Globus pallidus (tissue), 1 donor: ENCODE data around the gene ZFP69.
"Not testable (repeated sequence)": the region's sequence is repeated elsewhere in the genome, so short reads cannot be mapped to it uniquely, and the experiment has no call there.

Experiments used
- DNase-seq: peaks from one replicate; pipeline ENCODE4 v3.0.0-alpha.2; 2015; ENCODE audit warnings: low spot score

ZFP69 gene

GRCh38 chr1:40476924-40477677, at the start of gene ZFP69:
ZFP69 (plus strand) TSS chr1:40477290; CDS start chr1:40479362, 2,072 bp downstream.
- peak; percentile 52 for DNase-seq

- no peak for DNase-seq
Observed at GRCh38 chr1:40431385-40431784, 45.7 kb upstream of the ZFP69 start.

- DNase-seq, result no peak
Observed at GRCh38 chr1:40432644-40433390, 44.3 kb upstream of the ZFP69 start.

DNA sequence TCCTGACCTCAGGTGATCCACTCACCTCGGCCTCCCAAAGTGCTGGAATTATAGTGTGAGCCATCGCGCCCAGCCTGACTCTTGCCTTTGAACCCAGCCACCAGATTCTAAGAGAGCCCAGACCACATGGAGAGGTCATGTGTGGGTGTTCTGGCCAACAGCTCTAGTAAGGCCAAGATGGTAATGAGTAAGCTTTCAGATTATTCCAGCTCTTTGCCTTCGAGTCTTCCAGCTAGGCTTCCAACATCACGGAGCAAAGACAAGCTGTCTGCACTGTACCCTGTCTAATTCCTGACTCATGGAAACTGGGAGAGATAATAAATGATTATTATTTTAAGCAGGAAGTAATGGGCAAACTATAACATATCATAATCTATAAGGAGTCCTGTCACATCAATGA, 41.6 kb upstream of the ZFP69 start:
- no peak for DNase-seq

GRCh38 chr1:40435876-40436275, 41.2 kb upstream of the ZFP69 start:
- no peak for DNase-seq

DNA sequence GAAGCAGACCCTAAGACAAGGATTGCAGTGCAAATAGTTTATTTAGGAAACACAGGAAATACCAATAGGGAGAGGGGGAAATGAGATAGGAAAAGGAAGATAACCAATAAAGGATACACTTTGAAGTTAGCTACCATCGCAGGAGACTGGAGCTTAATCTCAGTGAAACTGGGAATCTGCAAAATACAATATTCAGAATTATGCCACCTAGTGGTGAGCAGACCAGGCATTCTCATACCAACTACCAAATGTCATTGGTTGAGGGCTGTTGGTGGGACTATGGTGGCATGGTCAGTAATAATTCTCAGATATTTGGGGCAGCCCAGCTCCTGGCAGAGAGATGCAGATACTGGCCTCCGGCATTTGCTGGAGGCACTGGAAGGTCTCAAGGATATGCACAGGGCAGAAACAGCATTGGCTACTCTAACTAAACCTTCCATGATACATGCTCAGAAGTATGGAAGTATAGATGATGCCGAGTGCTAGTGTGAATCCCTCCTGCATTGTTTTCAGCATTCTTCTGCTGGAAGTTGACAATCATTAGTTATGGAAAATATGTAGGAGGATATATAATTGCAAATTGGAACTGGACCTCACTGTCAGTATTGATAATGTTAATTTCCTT, 38.6 kb upstream of the ZFP69 start:
- peak; percentile 54 for DNase-seq

GRCh38 chr1:40439247-40439646, 37.8 kb upstream of the ZFP69 start:
- DNase-seq, result no peak

DNA sequence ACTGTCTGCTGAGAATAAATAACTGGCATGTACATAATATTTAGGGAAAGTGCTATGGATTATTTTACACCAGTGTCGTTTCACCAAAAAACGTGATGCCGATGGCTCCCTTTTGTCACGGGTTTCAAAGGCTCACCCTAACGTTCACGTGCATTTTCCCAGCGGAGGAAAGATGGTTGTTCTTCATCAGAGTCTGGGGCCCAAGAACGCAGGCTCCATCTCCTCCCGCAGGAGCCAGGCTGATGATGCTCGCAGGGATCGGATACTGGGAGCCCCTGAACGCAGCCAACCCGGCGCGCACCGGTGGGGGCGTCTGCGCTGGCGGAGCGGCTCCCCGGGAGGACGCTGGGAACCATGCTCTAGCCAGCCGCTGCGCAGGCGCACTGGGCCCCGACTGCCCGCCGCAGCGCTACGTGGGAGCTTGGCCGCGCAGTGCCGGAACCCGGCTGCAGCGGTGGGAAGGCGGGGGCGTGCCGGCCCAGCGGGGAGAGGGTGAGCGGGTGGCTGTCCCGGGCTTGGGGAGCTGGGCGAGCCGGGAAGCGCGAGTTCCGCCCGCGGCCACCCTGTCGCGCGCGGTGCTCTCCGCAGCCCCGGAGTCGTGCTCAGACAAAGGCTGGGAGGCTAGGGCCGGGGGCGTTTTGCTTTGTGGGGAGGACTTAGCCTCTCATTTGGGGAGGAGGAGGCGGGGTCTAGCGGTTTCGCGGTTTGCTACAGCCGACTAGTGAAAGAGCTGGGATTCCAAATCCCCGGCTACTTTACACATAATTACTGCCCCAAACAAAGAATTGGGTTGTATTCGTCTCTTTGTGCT, 27.2 kb upstream of the ZFP69 start, which contains the start of gene ZFP69B:
ZFP69B (plus strand) TSS at position 793 of the 811 bp plus-strand sequence. CDS start 486 bp downstream, outside the sequence.
- DNase-seq, result peak; percentile 87

DNA sequence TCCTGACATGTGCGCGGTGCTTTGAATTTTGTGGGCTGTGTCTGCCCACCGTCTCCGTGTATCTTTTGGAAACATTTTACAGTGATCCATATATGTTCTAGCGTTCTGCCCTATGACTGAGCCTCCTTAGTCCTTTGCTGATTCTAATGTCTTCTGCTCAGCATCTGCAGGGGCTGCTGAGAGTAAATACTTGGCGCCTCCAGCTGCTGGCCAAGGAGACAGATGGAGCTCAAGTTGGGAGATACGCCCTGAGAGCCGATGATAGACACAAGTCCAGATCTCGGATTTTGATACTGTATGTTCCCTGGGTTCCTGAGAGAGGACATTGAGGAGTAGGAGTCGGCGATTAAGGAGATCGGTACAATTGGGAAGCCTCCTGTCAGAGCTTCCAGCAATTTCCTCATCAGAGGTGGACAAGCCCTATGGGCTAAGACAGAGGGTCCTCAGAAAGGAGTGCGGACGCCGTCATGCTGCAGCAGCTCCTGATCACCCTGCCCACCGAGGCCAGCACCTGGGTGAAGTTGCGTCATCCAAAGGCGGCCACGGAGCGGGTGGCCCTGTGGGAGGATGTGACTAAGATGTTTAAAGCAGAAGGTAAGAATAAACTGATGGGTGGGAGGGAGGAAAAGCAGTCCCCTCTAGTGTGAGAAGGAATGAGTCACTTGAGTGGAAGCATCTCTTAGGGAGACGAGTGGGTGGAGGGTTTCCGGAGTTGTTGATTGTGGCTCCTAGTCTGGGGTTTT, 26.4 kb upstream of the ZFP69 start:
- DNase-seq, result no peak

GRCh38 chr1:40451238-40451585, 25.9 kb upstream of the ZFP69 start:
- peak; percentile 2 for DNase-seq

DNA sequence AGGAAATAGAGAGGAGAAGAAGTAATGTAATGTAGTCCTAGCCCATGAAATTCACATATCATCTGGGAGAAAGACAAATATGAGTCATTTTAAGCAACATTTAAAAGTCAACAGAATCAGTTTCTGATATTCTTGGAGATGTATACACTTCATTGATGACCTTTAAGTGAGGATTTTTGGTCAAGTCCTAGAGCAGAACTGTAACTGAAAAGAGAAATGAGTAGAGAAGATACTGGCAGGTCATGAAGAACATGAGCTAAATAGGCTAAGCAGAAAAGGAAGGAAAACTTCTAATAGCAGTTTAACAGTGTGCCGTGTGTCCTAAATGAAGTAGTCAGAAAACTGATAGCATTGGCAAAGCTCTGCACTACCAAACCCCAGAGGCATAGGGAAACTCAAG, 22.2 kb upstream of the ZFP69 start:
- no peak for DNase-seq

- DNase-seq, result no peak
Observed at GRCh38 chr1:40462956-40463590, 14.0 kb upstream of the ZFP69 start.

- no peak for DNase-seq
Observed at GRCh38 chr1:40469327-40469726, 7.8 kb upstream of the ZFP69 start.

DNA sequence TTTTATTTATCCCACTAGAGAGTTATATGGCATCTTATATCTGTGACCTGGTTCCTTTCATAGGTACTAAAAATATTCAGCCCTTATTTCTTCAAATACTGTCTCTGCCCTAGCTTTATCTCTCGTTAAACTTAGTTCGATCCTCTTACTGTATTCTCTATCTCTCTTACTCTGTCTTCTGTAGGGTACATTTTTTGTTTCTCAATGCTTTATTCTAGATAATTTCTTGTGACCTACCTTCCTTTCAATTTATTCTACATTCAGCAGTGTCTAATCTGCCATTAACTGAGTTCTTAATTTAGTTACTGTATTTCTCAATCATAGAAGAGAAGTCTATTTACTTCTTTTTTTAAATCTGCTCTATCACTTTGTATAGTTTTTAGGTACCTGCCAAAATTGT, 1.8 kb upstream of the ZFP69 start:
- DNase-seq, result no peak

GRCh38 chr1:40477678-40478053, 576 bp downstream of the ZFP69 start:
- peak; percentile 13 for DNase-seq

DNA sequence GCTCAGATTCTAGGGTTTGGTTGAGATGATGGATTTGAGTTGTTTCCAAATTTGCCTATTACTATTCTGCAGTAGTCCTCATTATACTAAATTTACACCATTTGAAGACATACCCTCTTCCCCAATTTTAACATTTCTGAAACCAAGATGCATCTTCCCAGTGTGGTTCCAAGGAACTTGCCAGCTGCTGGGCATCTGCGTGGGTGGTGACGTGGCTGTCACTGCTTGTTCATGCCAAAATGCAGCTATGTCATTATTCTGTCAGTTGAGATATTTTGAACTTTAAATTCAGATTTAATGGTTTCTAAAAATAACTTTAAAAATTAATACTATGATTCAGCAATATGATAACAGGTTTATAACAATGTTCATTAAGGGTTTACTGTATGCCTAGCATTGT, 1.2 kb downstream of the ZFP69 start:
- DNase-seq, result peak; percentile 1

GRCh38 chr1:40479156-40479555, 2.1 kb downstream of the ZFP69 start:
- DNase-seq, result no peak

- no peak for DNase-seq
Observed at GRCh38 chr1:40495315-40495903, 18.3 kb downstream of the ZFP69 start.

GRCh38 chr1:40502651-40503050, 25.6 kb downstream of the ZFP69 start:
- DNase-seq, result not testable (repeated sequence)

GRCh38 chr1:40507973-40508372, 30.9 kb downstream of the ZFP69 start:
- DNase-seq, result no peak
